Muscle of leg (tissue), 11 donors: Measurements from ENCODE around the gene TMC6. TPM values are rescaled to one million over a fixed set of nuclear protein-coding genes. Genes with fewer than 3 reads are reported as not detected.
"Not testable (repeated sequence)": the region's sequence is repeated elsewhere in the genome, so short reads cannot be mapped to it uniquely, and the experiment has no call there.

Experiments
- DNase-seq: peaks from one replicate; pipeline ENCODE4 v3.0.0; 2013
- H3K27ac ChIP-seq: one replicate; pipeline ENCODE4 v1.5.1; 2013; ENCODE audit warnings: mild to moderate bottlenecking, low read length, control low read depth
- H3K27me3 ChIP-seq: one replicate; pipeline ENCODE4 v1.6.1; 2013; ENCODE audit warnings: low read length; ENCODE audit not compliant: control insufficient read depth, insufficient read depth
- H3K36me3 ChIP-seq: one replicate; pipeline ENCODE4 v1.6.1; 2013; ENCODE audit warnings: low read length; ENCODE audit not compliant: control insufficient read depth, insufficient read depth
- H3K4me1 ChIP-seq: one replicate; pipeline ENCODE4 v1.6.1; 2013; ENCODE audit warnings: low read length; ENCODE audit not compliant: control insufficient read depth, insufficient read depth
- H3K4me3 ChIP-seq: one replicate; pipeline ENCODE4 v1.5.1; 2013; ENCODE audit warnings: low read length, control low read depth
- H3K9me3 ChIP-seq: replicated peaks from 2 replicates; pipeline ENCODE4 v1.6.1; 2013; ENCODE audit warnings: low read depth, low read length; ENCODE audit not compliant: control insufficient read depth
- WGBS: methylation state at CpG from one replicate; pipeline ENCODE4 v1.1.5; 2013; ENCODE audit warnings: missing lambda C conversion rate; ENCODE audit not compliant: insufficient coverage; 5-methylcytosine and 5-hydroxymethylcytosine counted together
- polyA plus RNA-seq, 8 donors: library from polyadenylated mRNA; unstranded; fragments of 120-200 nt; gene quantifications; one replicate each; pipeline versions ENCODE4 v1.2.1 to v1.2.3, GENCODE V29; 2013; ENCODE audit warnings: inconsistent platforms in 1 of 8, low replicate concordance in 1 of 8; ENCODE audit not compliant: insufficient read length in 8 of 8, insufficient read depth in 1 of 8
- total RNA-seq: library from RNA; stranded (reverse); fragments of 120-200 nt; gene quantifications from one replicate; pipeline ENCODE4 v1.2.4, GENCODE V29; 2013

The TMC6 gene
- total and polyA plus RNA-seq, 9 donors, result 21.6 to 40.7 (median 26.1) TPM

- DNase-seq, H3K27ac ChIP-seq, H3K4me3 ChIP-seq, H3K27me3 ChIP-seq, H3K9me3 ChIP-seq, H3K4me1 ChIP-seq: not testable (repeated sequence)
- 87% methylated on average over 14 of the region's 18 CpGs for WGBS
- H3K36me3 ChIP-seq, result peaks cover 37% of the 10 kb centered on the region
Measured at GRCh38 chr17:78115803-78116202, 12.8 kb downstream of the TMC6 start.

GRCh38 chr17:78114831-78115723 lies 13.5 kb downstream of the TMC6 start:
- Histone ChIP-seq H3K27ac (no peak overlapping the region), H3K27me3 (no peaks in the 10 kb centered on the region), H3K36me3 (peaks cover 34% of the 10 kb centered on the region), H3K9me3 (no peaks in the 10 kb centered on the region), H3K4me3 (no peak overlapping the region), H3K4me1 (peaks cover 9% of the 10 kb centered on the region)
- DNase-seq, result no peak
- 79% methylated on average over 20 of the region's 28 CpGs for WGBS

GRCh38 chr17:78113804-78114785 lies 14.5 kb downstream of the TMC6 start:
- Histone ChIP-seq H3K4me1 (peaks cover 9% of the 10 kb centered on the region), H3K36me3 (peaks cover 34% of the 10 kb centered on the region), H3K27ac (no peak overlapping the region), H3K4me3 (no peak overlapping the region), H3K27me3 (no peaks in the 10 kb centered on the region), H3K9me3 (no peaks in the 10 kb centered on the region)
- no peak for DNase-seq
- 70% methylated on average over 21 of the region's 25 CpGs for WGBS

- Histone ChIP-seq H3K36me3 (peaks cover 39% of the 10 kb centered on the region), H3K27me3 (no peaks in the 10 kb centered on the region), H3K27ac (no peak overlapping the region), H3K9me3 (no peaks in the 10 kb centered on the region), H3K4me1 (peaks cover 9% of the 10 kb centered on the region), H3K4me3 (no peak overlapping the region)
- DNase-seq, result peak; percentile 63
- 44% methylated on average over 23 of the region's 33 CpGs for WGBS
Measured at GRCh38 chr17:78112518-78113471, 15.8 kb downstream of the TMC6 start.

- Histone ChIP-seq H3K4me3 (no peak overlapping the region), H3K9me3 (no peaks in the 10 kb centered on the region), H3K4me1 (peaks cover 9% of the 10 kb centered on the region), H3K27ac (no peak overlapping the region), H3K27me3 (no peaks in the 10 kb centered on the region), H3K36me3 (peaks cover 35% of the 10 kb centered on the region)
- DNase-seq, result no peak
- WGBS, result 80% methylated on average over 27 of the region's 28 CpGs
Measured at GRCh38 chr17:78111727-78112517, 16.6 kb downstream of the TMC6 start.

- Histone ChIP-seq H3K36me3 (peaks cover 33% of the 10 kb centered on the region), H3K4me1 (peaks cover 9% of the 10 kb centered on the region), H3K27me3 (no peaks in the 10 kb centered on the region), H3K27ac (no peak overlapping the region), H3K9me3 (no peaks in the 10 kb centered on the region), H3K4me3 (no peak overlapping the region)
- DNase-seq, result no peak
- 78% methylated on average over 17 of the region's 19 CpGs for WGBS
Measured at GRCh38 chr17:78111016-78111726, 17.4 kb downstream of the TMC6 start.

- DNase-seq, result no peak
- no peaks in the 10 kb centered on the region for H3K9me3 ChIP-seq
- no peaks in the 10 kb centered on the region for H3K27me3 ChIP-seq
- 84% methylated on average over 22 of the region's 22 CpGs for WGBS
- no peak overlapping the region for H3K27ac ChIP-seq
- peaks cover 33% of the 10 kb centered on the region for H3K36me3 ChIP-seq
- peaks cover 9% of the 10 kb centered on the region for H3K4me1 ChIP-seq
- no peak overlapping the region for H3K4me3 ChIP-seq
Measured at GRCh38 chr17:78110363-78111015, 18.1 kb downstream of the TMC6 start.

GRCh38 chr17:78109489-78109761 lies 19.1 kb downstream of the TMC6 start:
- 90% methylated on average over 9 of the region's 9 CpGs for WGBS
- H3K4me1 ChIP-seq, result peaks cover 9% of the 10 kb centered on the region
- DNase-seq, result no peak

More at GRCh38 chr17:78109489-78109761, 19.1 kb downstream of the TMC6 start:
- Histone ChIP-seq H3K27ac (no peak overlapping the region), H3K27me3 (no peaks in the 10 kb centered on the region), H3K4me3 (no peak overlapping the region), H3K9me3 (no peaks in the 10 kb centered on the region), H3K36me3 (peaks cover 40% of the 10 kb centered on the region)
